Neutrophil (primary cell): Measurements from ENCODE around the gene KCNE2.
"Not testable (repeated sequence)": the region's sequence is repeated elsewhere in the genome, so short reads cannot be mapped to it uniquely, and the experiment has no call there.

ENCODE experiments used
- H3K27ac ChIP-seq: fragments of 200-600 bp; sonication (generic); 2 replicates; pipeline ENCODE4 v1.5.1; 2016; ENCODE audit warnings: mild to moderate bottlenecking, moderate library complexity
- H3K27me3 ChIP-seq: fragments of 200-600 bp; sonication (generic); 2 replicates; pipeline ENCODE4 v1.6.0; 2016; ENCODE audit warnings: mild to moderate bottlenecking
- H3K36me3 ChIP-seq: fragments of 200-600 bp; sonication (generic); 2 replicates; pipeline ENCODE4 v1.5.1; 2017
- H3K4me1 ChIP-seq, 2 experiments: fragments of 200-600 bp in 1 of 2; sonication (generic) in 1 of 2; 1 replicate in 1 of 2; 2 replicates in 1 of 2; pipeline versions ENCODE4 v1.5.1 to v1.6.1; 2013 to 2016; ENCODE audit warnings: low read depth in 1 of 2, low read length in 1 of 2, mild to moderate bottlenecking in 1 of 2, moderate library complexity in 1 of 2; ENCODE audit not compliant: control insufficient read depth in 1 of 2, insufficient read depth in 1 of 2
- H3K4me3 ChIP-seq, 2 experiments: fragments of 200-600 bp in 1 of 2; sonication (generic) in 1 of 2; 1 replicate in 1 of 2; 2 replicates in 1 of 2; pipeline ENCODE4 v1.5.1; 2013 to 2016; ENCODE audit warnings: low read depth in 1 of 2, low read length in 1 of 2, mild to moderate bottlenecking in 1 of 2, moderate library complexity in 1 of 2
- H3K9me3 ChIP-seq: fragments of 200-600 bp; sonication (generic); 2 replicates; pipeline ENCODE4 v1.5.1; 2016

KCNE2 gene

DNA sequence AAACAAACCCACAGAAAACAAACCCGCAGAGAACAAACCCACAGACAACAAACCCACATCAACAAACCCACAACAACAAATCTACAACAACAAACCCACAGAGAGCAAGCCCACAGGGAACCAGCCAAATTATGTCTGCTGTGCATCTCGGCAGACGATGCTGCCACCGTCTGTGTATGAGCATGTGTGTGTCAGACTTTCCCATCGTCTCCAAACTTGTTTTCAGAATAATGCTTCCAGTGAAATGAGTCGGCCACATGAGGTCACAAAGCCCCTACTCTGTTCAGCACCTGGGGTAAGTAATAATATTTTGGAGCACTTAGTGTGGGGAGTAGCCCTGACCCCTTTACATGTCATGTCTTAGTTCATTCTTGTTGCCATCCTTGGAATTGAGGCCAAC lies 42.3 kb downstream of the KCNE2 start:
- H3K9me3 ChIP-seq, H3K27ac ChIP-seq, H3K4me3 ChIP-seq, H3K36me3 ChIP-seq, H3K4me1 ChIP-seq, H3K27me3 ChIP-seq: not testable (repeated sequence)

GRCh38 chr21:34406676-34407075 lies 42.9 kb downstream of the KCNE2 start:
- not testable (repeated sequence) for H3K27me3 ChIP-seq, H3K4me1 ChIP-seq, H3K4me3 ChIP-seq, H3K27ac ChIP-seq, H3K9me3 ChIP-seq, H3K36me3 ChIP-seq

DNA sequence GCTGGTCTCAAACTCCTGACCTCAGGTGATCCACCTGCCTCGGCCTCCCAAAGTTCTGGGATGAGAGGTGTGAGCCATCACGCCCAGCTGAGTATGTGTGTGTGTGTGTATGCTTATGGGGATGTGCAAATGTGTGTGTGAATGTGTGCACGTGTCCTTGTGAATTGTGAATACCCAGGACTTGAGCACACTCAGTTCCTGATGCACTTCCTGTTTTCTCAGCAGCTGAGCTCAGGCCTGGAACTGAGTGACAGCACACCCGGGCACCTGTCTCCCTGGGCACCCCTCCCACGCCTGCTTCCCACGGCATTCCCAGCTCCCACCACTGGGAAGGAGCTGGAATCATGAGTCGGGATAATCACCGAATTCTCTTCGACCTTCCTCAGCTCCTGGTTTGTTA lies 43.5 kb downstream of the KCNE2 start:
- H3K36me3 ChIP-seq, H3K27ac ChIP-seq, H3K4me3 ChIP-seq, H3K4me1 ChIP-seq, H3K9me3 ChIP-seq, H3K27me3 ChIP-seq: not testable (repeated sequence)

DNA sequence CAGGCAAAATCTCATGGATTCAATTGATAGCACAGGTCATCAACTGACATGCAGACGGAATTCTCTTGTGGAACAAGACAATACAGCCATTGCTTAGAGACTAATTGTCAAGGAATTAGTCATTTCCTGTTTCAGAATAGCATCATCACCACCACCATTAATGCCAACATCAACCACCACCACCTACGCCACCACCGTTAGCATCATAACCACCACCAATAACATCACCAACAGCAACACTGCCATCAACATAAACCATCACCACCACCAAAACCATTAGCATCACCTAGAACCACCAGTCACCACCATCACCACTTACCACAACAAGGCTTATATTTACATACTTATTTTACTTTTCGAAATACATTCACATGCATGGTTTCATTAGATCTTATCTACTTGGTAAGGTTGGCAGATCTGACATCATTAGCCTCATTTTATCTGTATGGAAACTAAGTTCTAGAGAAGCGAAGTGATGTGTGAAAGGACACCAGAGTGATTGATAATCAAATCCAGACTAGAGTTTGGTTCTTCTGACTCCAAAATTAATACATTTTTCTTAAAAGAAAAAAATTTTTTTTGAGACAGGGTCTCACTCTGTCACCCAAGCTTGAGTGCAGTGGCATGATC lies 53.8 kb downstream of the KCNE2 start:
- not testable (repeated sequence) for H3K9me3 ChIP-seq, H3K4me1 ChIP-seq, H3K4me3 ChIP-seq, H3K27me3 ChIP-seq, H3K27ac ChIP-seq, H3K36me3 ChIP-seq
